GM13977 (cell line): ENCODE data around the gene SEMA4D.

Experiments used
- DNase-seq: peaks from one replicate; pipeline ENCODE4 v3.0.0; 2012; ENCODE audit warnings: low spot score
- CTCF ChIP-seq: IDR thresholded peaks from 2 replicates; pipeline ENCODE4 v1.5.1; 2012; ENCODE audit warnings: mild to moderate bottlenecking, control low read depth; ENCODE audit not compliant: insufficient read depth; ENCODE audit errors: extremely low read depth, missing control alignments
- in situ Hi-C: fragments of 300-500 bp; cut with MboI; formaldehyde crosslinking; loops from one replicate; pipeline ENCODE4 v1.12.0; 2022; ENCODE audit warnings: low sequenced_read_pairs, low pct_unique_long_range_greater_than_20kb, mixed read lengths, inconsistent platforms; ENCODE audit not compliant: unreplicated experiment

Gene SEMA4D

GRCh38 chr9:89391585-89391984, 106.3 kb downstream of the SEMA4D start:
- no peak for TF ChIP-seq CTCF
- DNase-seq = no peak
- in situ Hi-C loops = no loop called here

GRCh38 chr9:89390578-89391116, 107.3 kb downstream of the SEMA4D start:
- TF ChIP-seq CTCF = no peak
- in situ Hi-C loops = no loop called here

GRCh38 chr9:89390068-89390555, 107.8 kb downstream of the SEMA4D start:
- TF ChIP-seq CTCF = no peak
- in situ Hi-C loops = no loop called here
- no peak for DNase-seq

More at GRCh38 chr9:89390578-89391116, 107.3 kb downstream of the SEMA4D start:
- no peak for DNase-seq

GRCh38 chr9:89388868-89389177, 109.1 kb downstream of the SEMA4D start:
- in situ Hi-C loops = no loop called here
- no peak for DNase-seq
- no peak for TF ChIP-seq CTCF

GRCh38 chr9:89388084-89388867, 109.6 kb downstream of the SEMA4D start:
- in situ Hi-C loops = no loop called here
- no peak for DNase-seq
- TF ChIP-seq CTCF = no peak

GRCh38 chr9:89387197-89387849, 110.6 kb downstream of the SEMA4D start:
- TF ChIP-seq CTCF = no peak
- in situ Hi-C loops = no loop called here
- DNase-seq = no peak
